Liver (tissue), 9 donors: ENCODE data around the gene PGBD5. TPM values are rescaled to one million over a fixed set of nuclear protein-coding genes. Genes with fewer than 3 reads are reported as not detected.

Experiments
- DNase-seq: peaks from one replicate; pipeline ENCODE4 v3.0.0-alpha.2; 2017; ENCODE audit warnings: low spot score
- H3K27ac ChIP-seq, 2 donors: one replicate each; pipeline ENCODE4 v1.7.0; 2013; ENCODE audit warnings: inconsistent platforms in 2 of 2, low read length in 2 of 2, control low read depth in 1 of 2, low read depth in 1 of 2, mild to moderate bottlenecking in 1 of 2
- H3K27me3 ChIP-seq, 4 donors: one replicate each; pipeline versions ENCODE4 v1.6.1 to v1.7.0; 2013; ENCODE audit warnings: low read length in 3 of 4, inconsistent platforms in 1 of 4, mild to moderate bottlenecking in 1 of 4, moderate library complexity in 1 of 4; ENCODE audit not compliant: control insufficient read depth in 4 of 4, insufficient read depth in 4 of 4
- H3K36me3 ChIP-seq, 4 donors: one replicate each; pipeline versions ENCODE4 v1.6.1 to v1.7.0; 2013; ENCODE audit warnings: low read length in 3 of 4, mild to moderate bottlenecking in 3 of 4, low read depth in 1 of 4, moderate library complexity in 1 of 4; ENCODE audit not compliant: control insufficient read depth in 4 of 4, insufficient read depth in 3 of 4
- H3K4me1 ChIP-seq, 4 donors: one replicate each; pipeline versions ENCODE4 v1.6.1 to v1.7.0; 2013; ENCODE audit warnings: low read length in 3 of 4, mild to moderate bottlenecking in 3 of 4, moderate library complexity in 1 of 4; ENCODE audit not compliant: control insufficient read depth in 4 of 4, insufficient read depth in 4 of 4
- H3K4me3 ChIP-seq, 3 donors: one replicate each; pipeline versions ENCODE4 v1.6.1 to v1.7.0; 2013; ENCODE audit warnings: low read length in 3 of 3, control low read depth in 1 of 3, low read depth in 1 of 3, mild to moderate bottlenecking in 1 of 3
- H3K9ac ChIP-seq, 2 donors: one replicate each; pipeline ENCODE4 v1.7.0; 2013; ENCODE audit warnings: low read length in 2 of 2, mild to moderate bottlenecking in 2 of 2, moderate library complexity in 2 of 2, control low read depth in 1 of 2, low read depth in 1 of 2
- H3K9me3 ChIP-seq, 4 donors: one replicate each; pipeline versions ENCODE4 v1.6.1 to v1.7.0; 2013; ENCODE audit warnings: low read length in 3 of 4; ENCODE audit not compliant: control insufficient read depth in 4 of 4
- ATF3 ChIP-seq: IDR thresholded peaks from 2 replicates; pipeline ENCODE4 v1.6.1; 2016; ENCODE audit warnings: antibody characterized with exemption
- CTCF ChIP-seq: fragments of 150-350 bp; IDR thresholded peaks from 2 replicates; pipeline ENCODE4 v1.5.1; 2017; ENCODE audit warnings: improper control_type of control experiment, low read depth, low read length; ENCODE audit not compliant: missing input control
- EGR1 ChIP-seq, 2 donors: IDR thresholded peaks; 2 replicates each; pipeline ENCODE4 v1.6.1; 2016 to 2018; ENCODE audit warnings: antibody characterized with exemption in 2 of 2, low read depth in 2 of 2
- FOXA1 ChIP-seq: IDR thresholded peaks from 2 replicates; pipeline ENCODE4 v1.6.1; 2016; ENCODE audit warnings: antibody characterized with exemption
- FOXA2 ChIP-seq: IDR thresholded peaks from 2 replicates; pipeline ENCODE4 v1.6.1; 2016; ENCODE audit warnings: antibody characterized with exemption
- GABPA ChIP-seq, 2 donors: IDR thresholded peaks in 1 of 2; conservative IDR thresholded peaks in 1 of 2; 2 replicates each; pipeline ENCODE4 v1.6.1; 2016; ENCODE audit warnings: antibody characterized with exemption in 2 of 2, mild to moderate bottlenecking in 1 of 2, moderate library complexity in 1 of 2
- HNF4A ChIP-seq, 2 donors: conservative IDR thresholded peaks; 2 replicates each; pipeline ENCODE4 v1.6.1; 2016; ENCODE audit warnings: antibody characterized with exemption in 2 of 2, mild to moderate bottlenecking in 2 of 2
- HNF4G ChIP-seq: IDR thresholded peaks from 2 replicates; pipeline ENCODE4 v1.6.1; 2016; ENCODE audit warnings: antibody characterized with exemption
- JUND ChIP-seq, 2 donors: IDR thresholded peaks; 2 replicates each; pipeline ENCODE4 v1.6.1; 2016; ENCODE audit warnings: antibody characterized with exemption in 2 of 2
- MAX ChIP-seq: IDR thresholded peaks from 2 replicates; pipeline ENCODE4 v1.6.1; 2016; ENCODE audit warnings: antibody characterized with exemption
- NR2F2 ChIP-seq: IDR thresholded peaks from 2 replicates; pipeline ENCODE4 v1.6.1; 2016; ENCODE audit warnings: antibody characterized with exemption
- RAD21 ChIP-seq, 2 donors: IDR thresholded peaks; 2 replicates each; pipeline ENCODE4 v1.6.1; 2016; ENCODE audit warnings: antibody characterized with exemption in 2 of 2, mild to moderate bottlenecking in 2 of 2
- REST ChIP-seq: IDR thresholded peaks from 2 replicates; pipeline ENCODE4 v1.6.1; 2016; ENCODE audit warnings: antibody characterized with exemption, mild to moderate bottlenecking
- RXRA ChIP-seq, 2 donors: IDR thresholded peaks; 2 replicates each; pipeline ENCODE4 v1.6.1; 2017 to 2018; ENCODE audit warnings: antibody characterized with exemption in 2 of 2, mild to moderate bottlenecking in 1 of 2
- SP1 ChIP-seq: IDR thresholded peaks from 2 replicates; pipeline ENCODE4 v1.6.1; 2018; ENCODE audit warnings: antibody characterized with exemption, mild to moderate bottlenecking
- TAF1 ChIP-seq: conservative IDR thresholded peaks from 2 replicates; pipeline ENCODE4 v1.6.1; 2016; ENCODE audit warnings: antibody characterized with exemption, mild to moderate bottlenecking
- YY1 ChIP-seq: IDR thresholded peaks from 2 replicates; pipeline ENCODE4 v1.6.1; 2016; ENCODE audit warnings: antibody characterized with exemption, mild to moderate bottlenecking
- WGBS: extraction: QIAGEN DNeasy Blood & Tissue Kit; methylation state at CpG from one replicate; pipeline ENCODE4 v1.1.7; 2013; 5-methylcytosine and 5-hydroxymethylcytosine counted together
- polyA plus RNA-seq, 2 donors: library from polyadenylated mRNA; stranded (reverse) in 1 of 2; unstranded in 1 of 2; fragments of 200-250 nt in 1 of 2; fragments of >200 nt in 1 of 2; fragmentation: Nextera tagmentation in 1 of 2; extraction: Ambion mirVana in 1 of 2; gene quantifications; one replicate each; pipeline versions ENCODE4 v1.2.1 to v1.2.3, GENCODE V29; 2013 to 2015
- total RNA-seq, 2 donors: library from RNA; depleted of rRNA; stranded (reverse); fragments of >200 nt; gene quantifications; one replicate each; pipeline ENCODE4 v1.2.3, GENCODE V29; 2014
- TF ChIP-seq, protein P1 (sequence below): IDR thresholded peaks from 2 replicates; pipeline ENCODE4 v1.6.1; 2016; ENCODE audit warnings: antibody characterized with exemption
- donor health status: healthy.
- donor health status: healthy.
- donor health status: healthy.
- donor health status: healthy.
- donor health status: healthy.

The PGBD5 gene
- total and polyA plus RNA-seq, 4 donors: 0.88 to 5.4 (median 2.7) TPM

- Histone ChIP-seq H3K9me3 (peaks cover 0 to under 1% (median 0%) of the 10 kb centered on the region in 4 donors), H3K36me3 (no peaks in the 10 kb centered on the region), H3K9ac (no peak overlapping the region), H3K27me3 (no peaks in the 10 kb centered on the region), H3K27ac (no peak overlapping the region), H3K4me1 (no peaks in the 10 kb centered on the region), H3K4me3 (no peak overlapping the region)
- no peak for TF ChIP-seq RXRA (IDR thresholded peaks at IDR 0.05)
- no peak for TF ChIP-seq MAX
- TF ChIP-seq GABPA (IDR thresholded peaks at IDR 0.05 in 1 of 2, conservative IDR thresholded peaks at IDR 0.05 in 1 of 2): no peak
- TF ChIP-seq TAF1: no peak
- TF ChIP-seq ATF3: no peak
- TF ChIP-seq EGR1 (IDR thresholded peaks at IDR 0.05; ENCODE audit: low read depth in 2 of 2): no peak
- no peak for TF ChIP-seq FOXA1
- no peak for TF ChIP-seq HNF4G
- TF ChIP-seq JUND (IDR thresholded peaks at IDR 0.05): no peak
- TF ChIP-seq CTCF: no peak
- 70% methylated on average over 4 of the region's 4 CpGs for WGBS
- DNase-seq: no peak
These were observed 38.5 kb upstream of the PGBD5 start for GRCh38 chr1:230464671-230465070.

- 83% methylated on average over 5 of the region's 5 CpGs for WGBS
- no peak overlapping the region for H3K4me3 ChIP-seq
- no peaks in the 10 kb centered on the region for H3K27me3 ChIP-seq
- H3K4me1 ChIP-seq: no peaks in the 10 kb centered on the region
- no peak overlapping the region for H3K9ac ChIP-seq
- H3K27ac ChIP-seq: no peak overlapping the region
- no peaks in the 10 kb centered on the region for H3K9me3 ChIP-seq
- H3K36me3 ChIP-seq: no peaks in the 10 kb centered on the region
- DNase-seq: no peak
- TF ChIP-seq ATF3 (no peak), MAX (no peak), TAF1 (no peak), JUND (IDR thresholded peaks at IDR 0.05) (no peak), RXRA (IDR thresholded peaks at IDR 0.05) (no peak), EGR1 (IDR thresholded peaks at IDR 0.05; ENCODE audit: low read depth in 2 of 2) (no peak), YY1 (no peak), HNF4A (conservative IDR thresholded peaks at IDR 0.05) (no peak), SP1 (no peak), GABPA (IDR thresholded peaks at IDR 0.05 in 1 of 2, conservative IDR thresholded peaks at IDR 0.05 in 1 of 2) (no peak), RAD21 (IDR thresholded peaks at IDR 0.05) (no peak), CTCF (no peak), HNF4G (no peak), REST (no peak), FOXA2 (no peak), FOXA1 (no peak), NR2F2 (no peak)
- TF ChIP-seq, protein P1, sequence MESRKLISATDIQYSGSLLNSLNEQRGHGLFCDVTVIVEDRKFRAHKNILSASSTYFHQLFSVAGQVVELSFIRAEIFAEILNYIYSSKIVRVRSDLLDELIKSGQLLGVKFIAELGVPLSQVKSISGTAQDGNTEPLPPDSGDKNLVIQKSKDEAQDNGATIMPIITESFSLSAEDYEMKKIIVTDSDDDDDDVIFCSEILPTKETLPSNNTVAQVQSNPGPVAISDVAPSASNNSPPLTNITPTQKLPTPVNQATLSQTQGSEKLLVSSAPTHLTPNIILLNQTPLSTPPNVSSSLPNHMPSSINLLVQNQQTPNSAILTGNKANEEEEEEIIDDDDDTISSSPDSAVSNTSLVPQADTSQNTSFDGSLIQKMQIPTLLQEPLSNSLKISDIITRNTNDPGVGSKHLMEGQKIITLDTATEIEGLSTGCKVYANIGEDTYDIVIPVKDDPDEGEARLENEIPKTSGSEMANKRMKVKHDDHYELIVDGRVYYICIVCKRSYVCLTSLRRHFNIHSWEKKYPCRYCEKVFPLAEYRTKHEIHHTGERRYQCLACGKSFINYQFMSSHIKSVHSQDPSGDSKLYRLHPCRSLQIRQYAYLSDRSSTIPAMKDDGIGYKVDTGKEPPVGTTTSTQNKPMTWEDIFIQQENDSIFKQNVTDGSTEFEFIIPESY: no peak
These were observed 37.6 kb upstream of the PGBD5 start for GRCh38 chr1:230463760-230464159.
